NCI-H2196 treated with DMSO at 0.1 percent for 48 hours (cell line): Measurements from ENCODE around the gene LRSAM1.

Experiments
- DNase-seq: peaks from one replicate; lab custom pipeline; 2025; ENCODE audit not compliant: unreplicated experiment; lab: John Stamatoyannopoulos, UW

The LRSAM1 gene

DNA sequence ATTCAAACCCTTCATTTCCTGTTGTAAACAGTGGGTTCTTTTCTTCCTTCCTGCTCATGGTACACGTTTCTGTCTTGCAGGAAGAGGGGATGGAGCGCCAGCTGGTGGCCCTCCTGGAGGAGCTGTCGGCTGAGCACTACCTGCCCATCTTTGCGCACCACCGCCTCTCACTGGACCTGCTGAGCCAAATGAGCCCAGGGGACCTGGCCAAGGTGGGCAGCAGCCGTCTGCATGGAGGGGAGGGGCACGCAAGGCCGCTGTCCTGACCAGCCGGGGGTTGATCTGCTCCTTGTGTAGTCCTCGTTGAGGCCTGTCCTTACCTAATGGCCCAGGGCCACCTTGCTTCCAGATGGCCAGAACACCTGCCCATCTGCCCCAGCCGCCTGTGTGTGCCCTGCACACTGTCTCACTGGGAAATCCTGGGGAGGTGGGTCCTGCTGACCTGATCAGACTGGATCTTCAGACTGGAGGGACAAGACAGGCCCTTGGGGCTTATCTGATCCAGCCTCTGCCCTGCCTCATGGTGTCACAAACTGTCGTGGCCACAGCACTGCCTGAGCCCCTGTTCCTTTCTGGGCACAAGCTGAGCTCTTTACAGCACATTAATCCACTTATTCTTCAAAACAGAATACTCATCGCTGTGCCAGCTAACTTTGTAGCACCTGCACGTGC lies 44.7 kb downstream of the LRSAM1 start:
- no peak for DNase-seq

GRCh38 chr9:127496974-127497373 lies 45.7 kb downstream of the LRSAM1 start:
- no peak for DNase-seq

GRCh38 chr9:127497656-127498290 lies 46.5 kb downstream of the LRSAM1 start:
- no peak for DNase-seq

DNA sequence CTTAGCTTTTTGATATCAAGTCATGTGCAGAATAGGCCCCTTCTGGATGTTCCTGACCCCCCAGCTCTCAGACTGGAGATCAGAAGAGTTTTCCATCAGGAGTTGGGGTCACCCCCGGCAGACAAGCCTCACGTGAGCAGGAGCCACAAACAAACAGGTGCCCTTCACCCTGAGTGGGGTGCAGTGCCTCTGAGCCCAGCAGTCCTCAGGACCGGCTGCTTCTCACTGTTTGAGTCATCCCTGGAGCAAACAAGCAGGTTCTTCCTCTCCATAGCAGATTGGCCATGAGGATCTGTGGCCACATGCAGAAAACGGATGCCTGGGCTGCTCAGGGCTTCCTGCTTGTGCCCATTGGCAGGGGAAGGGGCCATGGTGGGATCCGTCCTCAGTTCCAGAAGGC lies 47.0 kb downstream of the LRSAM1 start:
- no peak for DNase-seq

DNA sequence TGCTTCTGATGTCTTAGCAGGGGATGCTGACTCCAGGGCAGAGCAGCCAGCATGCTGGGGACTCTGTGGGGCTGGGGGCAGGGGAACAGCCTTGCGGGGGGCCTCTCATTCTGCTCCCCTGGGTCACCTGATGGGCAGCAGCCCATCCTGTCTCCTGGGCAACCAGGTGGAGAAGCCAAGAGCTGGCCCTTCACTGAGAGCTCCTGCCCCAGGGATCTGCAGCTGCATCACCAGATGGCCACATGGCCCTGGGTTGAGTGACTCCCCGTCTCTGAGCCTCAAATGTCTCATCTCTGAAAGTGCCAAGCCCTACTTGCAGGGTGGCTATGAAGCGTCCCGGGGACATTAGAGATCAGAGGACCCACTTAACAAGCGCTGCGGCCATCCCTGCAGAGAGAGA lies 49.1 kb downstream of the LRSAM1 start:
- DNase-seq = no peak

- no peak for DNase-seq
These were observed 49.6 kb downstream of the LRSAM1 start for GRCh38 chr9:127500862-127501261.

DNA sequence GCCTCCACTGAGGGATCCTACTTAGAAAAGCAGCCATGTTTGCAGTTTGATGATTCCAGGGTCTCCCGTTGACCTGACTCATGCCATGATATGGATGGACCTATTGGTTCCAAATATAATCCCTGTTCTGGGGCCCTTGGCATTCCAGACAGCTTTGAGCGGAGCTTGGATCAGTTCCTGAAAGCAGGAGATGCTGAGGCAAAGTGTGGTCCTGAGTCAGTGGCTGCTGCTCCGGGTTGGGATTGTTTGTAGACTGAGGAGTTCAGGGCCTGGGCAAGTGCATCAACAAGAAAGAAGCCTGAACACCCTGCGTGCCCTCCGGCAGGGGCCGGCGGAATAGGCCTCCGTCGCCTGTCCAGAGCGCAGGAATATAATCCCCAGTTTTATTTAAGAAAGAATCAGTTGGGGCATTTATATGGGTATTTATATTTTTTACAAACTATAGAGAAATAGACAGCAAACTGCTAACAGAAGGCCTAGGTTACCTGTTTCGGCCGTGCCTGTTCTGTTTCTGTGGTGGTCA lies 50.6 kb downstream of the LRSAM1 start:
- no peak for DNase-seq

DNA sequence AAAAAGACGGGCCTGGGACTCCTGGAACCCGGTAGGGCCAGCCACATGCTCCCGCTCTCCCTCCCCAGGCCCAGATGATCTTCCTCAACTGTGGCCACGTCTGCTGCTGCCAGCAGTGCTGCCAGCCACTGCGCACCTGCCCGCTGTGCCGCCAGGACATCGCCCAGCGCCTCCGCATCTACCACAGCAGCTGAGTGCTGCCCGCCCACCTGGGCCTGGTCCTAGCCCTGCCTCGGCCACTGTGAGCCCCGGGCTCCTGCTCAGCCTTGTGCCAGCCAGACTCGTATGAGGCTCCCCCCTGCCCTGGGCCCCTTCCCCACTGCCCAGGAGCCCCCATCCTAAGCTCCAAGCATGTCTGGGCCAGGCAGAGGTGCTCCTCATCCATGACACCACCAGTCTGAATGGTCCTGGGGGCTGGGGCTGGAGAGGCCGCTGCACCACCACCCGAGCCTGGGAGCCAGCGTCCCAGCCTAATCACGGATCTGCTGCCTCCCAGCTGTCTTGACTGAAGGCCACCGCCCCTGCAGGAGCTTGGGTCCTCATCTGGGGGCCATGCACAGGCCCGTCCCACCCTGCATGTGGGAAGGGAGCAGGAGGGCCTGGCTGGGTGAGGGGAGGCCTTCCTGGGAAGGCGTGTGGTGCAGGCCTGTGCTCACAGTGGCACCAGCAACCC lies 51.5 kb downstream of the LRSAM1 start:
- DNase-seq = no peak

DNA sequence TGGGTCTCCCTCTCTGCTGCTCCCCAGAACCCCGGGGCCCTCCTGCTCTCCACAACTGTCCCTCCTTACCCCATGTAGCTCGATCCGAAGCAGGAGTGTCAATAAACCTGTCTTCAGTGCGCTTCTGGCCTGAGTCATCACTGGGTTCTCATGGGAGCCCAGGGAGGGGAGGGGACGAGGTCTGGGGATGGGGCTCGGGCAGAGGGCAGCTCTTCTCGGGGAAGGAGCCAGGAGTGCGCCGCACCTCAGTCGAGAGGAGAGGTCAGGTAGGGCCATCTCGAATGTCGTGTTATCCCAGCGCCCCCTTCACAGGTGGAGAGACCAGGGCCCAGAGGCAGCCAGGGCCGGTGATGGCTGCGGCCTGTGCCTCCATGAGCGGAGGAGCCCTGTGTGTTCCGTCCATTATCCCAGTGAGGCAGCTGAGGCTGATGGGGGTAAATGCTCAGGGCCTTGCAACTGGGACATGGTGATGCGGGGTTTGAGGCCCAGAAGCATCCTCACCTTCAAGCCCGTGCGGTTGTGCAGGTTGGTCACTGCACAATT lies 52.1 kb downstream of the LRSAM1 start:
- no peak for DNase-seq

DNA sequence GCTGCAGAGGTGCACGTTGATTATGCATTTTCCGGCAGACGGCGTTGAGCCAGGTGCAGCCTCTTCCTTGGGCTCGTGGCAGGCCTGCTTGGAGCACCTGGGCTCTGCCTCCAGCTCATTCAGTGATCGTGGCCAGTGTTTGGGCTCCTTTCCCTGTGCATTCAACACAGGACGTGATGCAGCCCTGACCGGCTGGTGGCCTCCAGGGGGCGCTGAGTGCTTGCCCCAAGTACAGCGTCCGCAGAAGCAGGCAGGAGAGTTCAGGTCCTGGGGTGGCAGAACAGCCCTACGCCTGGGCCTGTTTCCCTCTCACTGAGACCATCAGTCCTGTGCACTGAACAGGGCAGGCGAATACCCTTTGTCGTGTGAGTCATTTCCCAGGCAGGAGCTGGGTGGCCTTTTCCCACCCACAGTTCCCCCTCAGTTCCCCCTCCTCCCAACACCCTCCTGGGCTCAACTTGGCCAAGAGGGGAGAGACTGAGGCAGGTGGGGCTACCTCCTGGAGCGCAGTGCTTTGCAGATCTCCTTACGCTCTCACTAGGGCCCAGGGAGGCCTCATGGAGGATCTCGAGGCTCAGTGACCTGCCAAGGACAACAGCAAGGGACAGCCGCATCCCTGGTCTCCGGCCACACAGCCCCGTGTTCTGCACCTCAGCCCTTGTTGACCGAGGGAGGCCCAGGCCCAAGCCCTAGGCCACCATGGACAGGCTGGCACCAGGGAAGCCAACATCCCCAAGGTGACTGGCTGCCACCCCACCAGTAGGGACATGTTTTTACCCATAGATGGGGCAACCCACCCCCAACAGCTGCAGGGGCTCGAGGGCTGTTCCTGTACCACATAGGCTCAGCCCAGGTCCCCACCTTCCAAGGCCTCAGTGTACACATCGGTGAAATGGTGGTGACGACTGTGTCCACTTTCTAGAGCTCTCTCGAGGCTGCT lies 52.9 kb downstream of the LRSAM1 start:
- DNase-seq = peak; percentile 68

DNA sequence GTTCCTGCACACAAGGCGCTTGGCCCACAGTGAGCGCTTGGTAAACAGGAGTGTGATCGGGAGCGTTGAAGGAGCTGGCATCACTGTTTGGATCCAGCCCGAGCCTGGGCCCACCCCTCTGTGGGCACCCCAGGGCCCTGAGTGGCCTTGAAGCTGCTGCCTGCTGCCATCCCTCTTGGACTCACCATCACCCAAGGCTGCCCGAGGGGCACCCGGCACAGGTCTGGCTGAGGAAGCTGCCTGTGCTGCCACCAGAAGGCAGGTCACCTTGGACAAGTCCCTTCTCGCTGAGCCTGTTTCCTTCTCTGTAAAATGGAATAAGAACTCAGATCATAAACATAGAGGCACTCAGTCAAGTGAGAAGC lies 53.6 kb downstream of the LRSAM1 start:
- DNase-seq = no peak

- DNase-seq = no peak
These were observed 54.2 kb downstream of the LRSAM1 start for GRCh38 chr9:127505396-127506116.

DNA sequence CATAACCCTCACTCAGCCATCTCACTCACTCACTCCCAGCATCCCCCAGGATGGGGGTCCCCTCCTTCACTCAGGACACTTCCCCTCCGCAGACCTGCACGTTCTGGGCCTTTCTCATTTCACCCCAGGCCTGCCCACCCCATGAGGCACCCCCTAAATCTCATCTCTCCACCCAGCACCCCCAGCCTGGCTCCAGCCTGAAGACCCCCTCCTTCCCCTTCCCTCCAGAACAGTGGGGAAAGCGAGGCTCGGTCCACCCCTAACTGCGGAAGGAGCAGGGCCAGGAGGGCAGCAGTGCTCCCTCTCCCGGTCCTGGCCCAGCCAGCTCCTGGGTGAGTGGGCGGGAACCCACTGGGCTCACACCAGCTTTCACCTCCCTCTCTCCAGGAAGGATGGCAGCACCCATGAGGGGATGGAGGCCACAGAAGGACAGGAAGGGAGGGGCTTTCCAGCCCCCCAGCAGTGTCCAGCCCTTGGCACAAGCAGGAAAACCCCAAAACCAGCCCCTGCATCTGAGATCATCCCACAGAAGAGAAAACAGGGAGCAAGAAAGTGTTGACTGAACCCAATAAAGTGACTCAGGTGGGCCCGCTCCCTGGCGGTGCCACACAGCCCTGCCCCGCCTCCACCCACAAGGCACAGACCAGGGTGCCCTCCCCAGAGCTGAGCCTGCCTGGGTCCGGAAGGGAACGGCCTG lies 55.0 kb downstream of the LRSAM1 start:
- DNase-seq = no peak

DNA sequence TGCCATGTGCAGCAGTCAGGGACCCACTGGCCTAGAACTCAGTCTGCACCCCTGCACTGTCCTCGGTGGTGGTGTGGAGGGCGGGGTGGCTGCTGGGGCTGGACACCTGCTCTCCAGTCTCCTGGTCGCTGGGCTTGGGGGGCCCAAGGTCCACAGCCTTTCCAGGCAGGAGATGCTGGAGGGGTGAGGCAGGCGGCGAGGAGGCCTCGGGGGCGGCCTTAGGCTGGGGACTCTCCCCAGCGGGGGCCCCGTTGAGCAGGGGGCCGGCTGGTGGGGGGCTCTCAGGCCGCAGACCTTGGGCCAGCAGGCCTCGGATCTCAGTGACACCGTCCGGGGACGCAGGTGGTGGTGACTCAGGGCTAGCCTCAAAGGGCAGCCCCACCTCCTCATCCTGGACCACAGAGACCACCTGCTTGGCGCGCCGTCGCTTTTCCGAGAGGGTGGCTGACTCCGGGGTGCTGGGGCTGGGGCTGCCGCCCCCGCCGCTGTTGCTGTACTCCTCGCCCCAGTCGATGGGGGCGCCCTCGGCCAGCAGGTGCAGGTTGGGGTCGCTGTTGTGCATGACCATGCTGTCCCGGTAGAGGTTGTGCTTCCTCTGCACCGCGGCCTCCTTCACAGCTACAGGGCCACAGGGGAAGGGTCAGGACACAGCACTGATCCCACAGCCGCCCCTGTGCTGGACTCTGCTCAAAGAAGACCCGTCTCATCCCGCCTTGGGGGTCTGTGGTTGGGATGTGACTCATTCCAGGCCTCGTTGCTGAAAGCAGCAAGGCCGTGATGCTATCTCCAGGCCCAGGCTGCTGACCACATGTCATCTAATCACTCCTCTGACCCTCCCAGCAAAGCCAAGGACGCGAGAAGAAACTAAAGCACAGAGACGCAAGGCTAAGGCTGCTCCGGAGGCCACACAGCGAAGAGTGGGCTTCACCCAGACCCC lies 55.8 kb downstream of the LRSAM1 start:
- no peak for DNase-seq

- DNase-seq = no peak
These were observed 56.7 kb downstream of the LRSAM1 start for GRCh38 chr9:127507751-127508648.

DNA sequence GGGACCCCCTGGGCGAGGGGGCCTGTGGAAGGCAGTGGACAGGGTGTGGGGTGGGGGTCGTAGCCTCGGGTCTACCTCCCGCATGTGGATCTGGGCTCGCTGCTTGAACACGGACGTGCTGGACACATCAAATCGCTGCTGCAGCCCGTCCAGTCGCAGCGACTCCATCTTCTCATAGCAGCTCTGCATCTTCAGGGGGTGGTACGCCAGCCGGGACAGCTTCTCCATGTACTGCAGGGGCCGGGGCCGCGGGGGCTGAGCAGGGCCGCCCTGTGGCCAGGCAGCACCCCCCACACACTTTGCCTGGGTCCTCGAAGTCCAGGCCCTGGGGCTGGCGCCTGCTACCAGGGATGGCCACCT lies 57.6 kb downstream of the LRSAM1 start:
- DNase-seq = no peak

- DNase-seq = no peak
These were observed 58.1 kb downstream of the LRSAM1 start for GRCh38 chr9:127509261-127509954.
